Astrocyte (in vitro differentiated cells and primary cell): Measurements from ENCODE around the gene FNDC11. TPM values are rescaled to one million over a fixed set of nuclear protein-coding genes. Genes with fewer than 3 reads are reported as not detected.

Experiments
- DNase-seq: peaks from one replicate; pipeline ENCODE4 v3.0.0-alpha.2; 2010; ENCODE audit warnings: low read depth
- FAIRE-seq: peaks from 2 replicates; lab custom pipeline; 2011; peaks lifted over from hg19 to GRCh38; lab: Jason Lieb, UNC
- H2AFZ ChIP-seq: 2 replicates; pipeline ENCODE4 v1.6.0; 2012; ENCODE audit warnings: low read depth, low read length, inconsistent platforms
- H3K27ac ChIP-seq: 2 replicates; pipeline ENCODE4 v1.5.1; 2011; ENCODE audit warnings: low read depth, low read length, inconsistent platforms
- H3K27me3 ChIP-seq: 2 replicates; pipeline ENCODE4 v1.6.0; 2011; ENCODE audit warnings: low read length, inconsistent platforms; ENCODE audit not compliant: insufficient read depth
- H3K36me3 ChIP-seq: 2 replicates; pipeline ENCODE4 v1.5.1; 2011; ENCODE audit warnings: low read length, inconsistent platforms; ENCODE audit not compliant: insufficient read depth
- H3K4me1 ChIP-seq: 2 replicates; pipeline ENCODE4 v1.5.1; 2011; ENCODE audit warnings: low read length, inconsistent platforms; ENCODE audit not compliant: insufficient read depth
- H3K4me2 ChIP-seq: 2 replicates; pipeline ENCODE4 v1.6.0; 2012; ENCODE audit warnings: low read length, inconsistent platforms
- H3K4me3 ChIP-seq: 2 replicates; pipeline ENCODE4 v1.5.1; 2011; ENCODE audit warnings: low read depth, mild to moderate bottlenecking, low read length, inconsistent platforms; ENCODE audit not compliant: insufficient read depth
- H3K79me2 ChIP-seq: 2 replicates; pipeline ENCODE4 v1.6.0; 2012; ENCODE audit warnings: mild to moderate bottlenecking, low read length, inconsistent platforms; ENCODE audit not compliant: insufficient read depth
- H3K9ac ChIP-seq: 2 replicates; pipeline ENCODE4 v1.6.0; 2012; ENCODE audit warnings: mild to moderate bottlenecking, low read length, inconsistent platforms
- H3K9me3 ChIP-seq: 2 replicates; pipeline ENCODE4 v1.5.1; 2012; ENCODE audit warnings: low read depth, mild to moderate bottlenecking, low read length, inconsistent platforms; ENCODE audit not compliant: insufficient read depth
- H4K20me1 ChIP-seq: 2 replicates; pipeline ENCODE4 v1.6.0; 2012; ENCODE audit warnings: low read length, inconsistent platforms; ENCODE audit not compliant: insufficient read depth
- H3K27ac Mint-ChIP-seq: one replicate; pipeline ENCODE4 v1.8.0; 2021; ENCODE audit warnings: mild to moderate bottlenecking, mixed read lengths; ENCODE audit not compliant: unreplicated experiment
- H3K27me3 Mint-ChIP-seq: one replicate; pipeline ENCODE4 v1.8.0; 2021; ENCODE audit warnings: low read depth, mixed read lengths; ENCODE audit not compliant: unreplicated experiment
- H3K36me3 Mint-ChIP-seq: one replicate; pipeline ENCODE4 v1.8.0; 2021; ENCODE audit warnings: low read depth, mixed read lengths; ENCODE audit not compliant: unreplicated experiment
- H3K4me1 Mint-ChIP-seq: one replicate; pipeline ENCODE4 v1.8.0; 2021; ENCODE audit warnings: low read depth, mixed read lengths; ENCODE audit not compliant: unreplicated experiment
- H3K4me3 Mint-ChIP-seq: one replicate; pipeline ENCODE4 v1.8.0; 2021; ENCODE audit warnings: mild to moderate bottlenecking, moderate library complexity, mixed read lengths; ENCODE audit not compliant: unreplicated experiment
- H3K9me3 Mint-ChIP-seq: one replicate; pipeline ENCODE4 v1.8.0; 2021; ENCODE audit warnings: mild to moderate bottlenecking, mixed read lengths; ENCODE audit not compliant: unreplicated experiment
- CTCF ChIP-seq: IDR thresholded peaks from 2 replicates; pipeline ENCODE4 v1.5.1; 2011; ENCODE audit warnings: low read depth, mild to moderate bottlenecking, inconsistent platforms, low read length, moderate library complexity; ENCODE audit not compliant: insufficient read depth
- EZH2 ChIP-seq: IDR thresholded peaks from 2 replicates; pipeline ENCODE4 v1.6.1; 2012; ENCODE audit warnings: mild to moderate bottlenecking, low read length, inconsistent platforms; ENCODE audit not compliant: insufficient read depth
- total RNA-seq: library from RNA; stranded (reverse); gene quantifications from 2 replicates; pipeline ENCODE4 v1.2.1, GENCODE V29; 2021

Gene FNDC11
- total RNA-seq, 1 donor from 2014 or later: 0.20 TPM

DNA sequence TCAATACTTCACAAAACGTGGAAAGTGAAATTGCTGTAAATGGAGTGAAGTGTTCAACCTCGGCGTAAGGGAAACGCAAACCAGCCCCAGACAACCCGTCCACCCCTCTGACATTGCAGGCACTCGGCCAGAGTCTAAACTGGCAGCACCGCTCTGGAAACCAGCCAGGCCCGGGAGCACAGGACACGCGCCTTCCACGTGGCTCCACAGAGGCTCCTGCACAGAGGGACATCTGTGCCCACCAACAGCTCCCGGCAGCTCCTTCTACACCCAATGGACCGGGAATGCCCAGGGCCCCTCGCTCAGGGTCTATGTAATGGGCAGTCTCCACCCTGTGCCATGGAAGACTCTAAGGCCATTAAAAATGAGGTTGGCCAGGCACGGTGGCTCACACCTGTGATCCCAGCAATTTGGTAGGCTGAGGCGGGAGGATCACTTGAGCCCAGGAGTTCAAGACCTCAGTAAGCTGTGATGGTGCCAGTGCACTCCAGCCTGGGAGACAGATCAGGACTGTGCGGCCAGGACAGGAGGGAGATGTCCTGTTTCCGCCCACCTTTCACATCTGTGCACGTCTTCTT, 23.4 kb downstream of the FNDC11 start:
- no peak overlapping the region for H2AFZ ChIP-seq
- no peak overlapping the region for H3K9ac ChIP-seq
- no peaks in the 10 kb centered on the region for H3K36me3 ChIP-seq
- H3K27me3 ChIP-seq: peaks cover 7% of the 10 kb centered on the region
- H3K27me3 Mint-ChIP-seq: peaks cover 22% of the 10 kb centered on the region
- H3K4me3 Mint-ChIP-seq: no peak overlapping the region
- H3K27ac ChIP-seq: no peak overlapping the region
- H3K79me2 ChIP-seq: peaks cover 7% of the 10 kb centered on the region
- no peak overlapping the region for H3K4me2 ChIP-seq
- no peaks in the 10 kb centered on the region for H3K4me1 Mint-ChIP-seq
- H3K9me3 Mint-ChIP-seq: no peaks in the 10 kb centered on the region
- no peaks in the 10 kb centered on the region for H3K9me3 ChIP-seq
- peaks cover 21% of the 10 kb centered on the region for H3K4me1 ChIP-seq
- no peak for DNase-seq
- H3K36me3 Mint-ChIP-seq: no peaks in the 10 kb centered on the region
- TF ChIP-seq EZH2: no peak
- no peak for TF ChIP-seq CTCF
- peaks cover 9% of the 10 kb centered on the region for H4K20me1 ChIP-seq
- peak overlapping the region; percentile 72 for H3K27ac Mint-ChIP-seq
- H3K4me3 ChIP-seq: no peak overlapping the region
- no peak for FAIRE-seq

DNA sequence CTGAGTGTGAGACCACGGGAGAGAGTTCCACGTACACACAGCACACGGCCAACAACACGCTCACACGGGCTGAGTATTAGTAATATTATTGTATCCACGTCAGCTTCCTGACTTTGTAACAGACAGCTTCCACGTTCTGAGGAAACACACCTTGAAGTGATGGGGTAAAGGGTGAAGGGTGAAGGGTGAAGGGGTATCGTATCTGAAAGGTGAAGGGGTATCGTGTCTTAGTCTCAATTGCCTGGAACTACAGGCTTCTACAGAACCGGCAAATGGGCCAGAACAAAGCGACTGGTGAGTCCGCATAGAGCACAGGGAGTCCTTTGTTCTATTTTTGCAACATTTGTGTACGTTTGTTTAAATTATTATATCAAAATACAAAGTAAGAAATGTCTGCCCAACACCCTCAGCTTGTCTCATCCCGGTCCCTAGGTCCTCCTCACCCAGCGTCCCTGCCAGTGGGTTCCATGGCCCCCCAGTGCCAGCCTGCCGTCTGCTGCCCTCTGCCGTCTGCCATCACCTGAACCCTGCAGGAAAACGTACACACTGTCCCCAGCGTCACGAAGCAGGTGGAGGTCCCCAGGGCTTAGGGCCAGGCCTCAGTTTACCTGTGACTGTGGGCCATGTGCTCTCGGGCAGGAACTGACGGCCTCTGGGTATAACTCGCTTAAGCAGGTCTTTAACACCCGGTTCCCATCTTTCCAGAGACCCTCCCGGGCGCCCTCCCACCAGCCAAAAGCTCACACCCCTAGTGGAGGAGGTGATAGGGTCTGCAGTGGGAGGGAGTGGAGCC, 24.5 kb downstream of the FNDC11 start:
- no peak for FAIRE-seq

More for the DNA sequence above, 24.5 kb downstream of the FNDC11 start:
- Mint-ChIP-seq H3K9me3 (no peaks in the 10 kb centered on the region), H3K4me1 (peaks cover 4% of the 10 kb centered on the region), H3K27ac (no peak overlapping the region), H3K4me3 (no peak overlapping the region), H3K36me3 (no peaks in the 10 kb centered on the region), H3K27me3 (peaks cover 22% of the 10 kb centered on the region)
- no peak for DNase-seq
- Histone ChIP-seq H3K4me1 (peaks cover 17% of the 10 kb centered on the region), H3K9ac (no peak overlapping the region), H2AFZ (no peak overlapping the region), H4K20me1 (peaks cover 2% of the 10 kb centered on the region), H3K36me3 (no peaks in the 10 kb centered on the region), H3K27ac (no peak overlapping the region), H3K4me3 (no peak overlapping the region), H3K79me2 (peaks cover 2% of the 10 kb centered on the region), H3K27me3 (peaks cover 7% of the 10 kb centered on the region), H3K4me2 (no peak overlapping the region), H3K9me3 (no peaks in the 10 kb centered on the region)
- TF ChIP-seq CTCF (no peak), EZH2 (no peak)
